Erythroblast (primary cell): ENCODE measurements around the gene PTPRD.

Experiments used
- GATA1 ChIP-seq: IDR thresholded peaks from 2 replicates; pipeline ENCODE4 v1.6.1; 2011; ENCODE audit warnings: low read depth, mild to moderate bottlenecking, control low read depth, low read length, moderate library complexity
- POLR2A ChIP-seq: IDR thresholded peaks from 2 replicates; pipeline ENCODE4 v1.6.1; 2011; ENCODE audit warnings: mild to moderate bottlenecking, low read length

DNA sequence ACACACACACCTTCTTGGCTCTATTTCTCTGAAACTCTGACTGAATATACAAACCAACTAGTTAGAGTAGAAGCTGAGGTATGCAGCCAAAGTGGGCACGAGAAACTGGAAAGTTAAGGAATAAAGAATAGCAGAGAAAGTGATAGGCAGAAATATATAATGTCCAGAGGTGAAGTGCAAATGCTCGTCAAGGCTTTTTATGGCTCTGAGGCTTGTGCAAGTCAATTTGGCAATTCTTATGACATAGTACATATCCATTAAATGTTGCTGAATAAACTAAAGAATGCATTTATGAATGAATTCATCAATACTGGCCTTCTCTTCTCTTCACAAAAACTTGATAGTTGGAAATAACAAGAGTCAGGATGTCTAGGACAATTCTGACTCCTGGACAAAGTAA, 2323.1 kb downstream of the PTPRD start:
- TF ChIP-seq POLR2A = no peak
- no peak for TF ChIP-seq GATA1
